Measurements from ENCODE around the gene SUSD4. TPM values are rescaled to one million over a fixed set of nuclear protein-coding genes. Genes with fewer than 3 reads are reported as not detected.

Gene SUSD4
- total and polyA plus RNA-seq, 10 of the 15 experiments (the other 5 are each of a cell fraction or from before 2014, with no cell fraction given): 0.13 to 1.1 (median 0.26) TPM; not detected in 3

DNA sequence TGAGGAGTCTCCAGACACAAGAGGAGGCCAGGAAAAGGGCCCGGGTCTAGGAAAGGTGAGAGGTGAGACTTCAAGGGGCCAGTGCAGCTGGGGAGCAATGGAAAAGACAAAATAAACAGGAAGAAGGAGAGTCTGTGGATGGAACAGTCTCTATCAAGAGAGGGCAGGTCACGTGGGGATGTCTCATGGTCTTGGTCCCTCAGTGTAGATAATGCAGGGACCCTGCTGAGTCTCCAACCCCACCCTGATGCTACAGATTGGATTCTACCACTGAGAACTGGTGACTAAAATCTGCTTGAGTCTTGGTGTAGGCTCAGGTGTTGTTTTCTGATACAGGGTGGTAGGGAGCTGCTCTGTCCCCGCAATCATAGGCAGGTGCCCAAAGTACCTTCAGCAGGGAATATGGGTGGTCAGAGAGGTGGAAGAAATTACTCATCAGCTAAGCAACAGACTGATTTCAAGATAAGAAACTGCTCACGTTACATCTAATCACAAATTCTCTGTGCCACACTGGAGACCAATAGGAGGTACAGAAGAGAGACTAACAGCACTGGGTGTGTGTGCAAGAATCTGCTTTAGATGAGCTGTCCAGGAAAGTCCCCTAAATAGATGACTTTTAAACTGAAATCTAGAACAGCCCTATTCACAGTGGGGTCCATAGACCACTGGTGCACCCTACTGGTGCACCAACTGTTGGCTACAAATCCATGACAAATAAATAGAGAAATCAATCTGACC is 119.4 kb downstream of the SUSD4 start:
- H3K4me2 ChIP-seq (ENCODE audit: control insufficient read depth, insufficient read depth): no peak overlapping the region
- no peak overlapping the region for H2AFZ ChIP-seq (ENCODE audit: control insufficient read depth, low read depth, low read length)
- 3% methylated on average over 4 of the region's 4 CpGs for WGBS (ENCODE audit: insufficient coverage, insufficient replicate concordance, low lambda C conversion rate, missing lambda C conversion rate)
- ChIA-PET POLR2A (interaction anchor here (0.9 to 2.2 kb wide), 3 partner anchors 101 to 111 kb away, joined by 3 to 11 read pairs (median 9); partner anchors contain the start of gene TLR5), RAD21 (ENCODE audit: unreplicated experiment) (interaction anchor here (0.7 to 5.4 kb wide), 15 partner anchors 11 to 312 kb away, joined by 3 to 83 read pairs (median 10); partner anchors contain the start of gene TLR5), SMC1A (ENCODE audit: uncharacterized antibody, unreplicated experiment) (interaction anchor here (0.7 to 12.3 kb wide), 22 partner anchors 10 to 512 kb away, joined by 3 to 218 read pairs (median 6); partner anchors contain the start of gene TLR5), CTCF (interaction anchor here (0.6 to 12.8 kb wide), 16 partner anchors 8 to 1123 kb away, joined by 3 to 406 read pairs (median 3); partner anchors contain the start of gene TLR5)
- DNase-seq (ENCODE audit: low read depth, low spot score): peak; percentile 30
- H3K36me3 ChIP-seq (ENCODE audit: control insufficient read depth in 2 of 2, insufficient read depth in 2 of 2, low read length in 1 of 2): no peaks in the 10 kb centered on the region
- H3K27me3 ChIP-seq (replicated peaks in 1 of 2; ENCODE audit: control insufficient read depth in 2 of 2, insufficient read depth in 2 of 2, low read length in 1 of 2): no peaks in the 10 kb centered on the region; a peak in 1 of 4 replicates
- no peaks in the 10 kb centered on the region for H4K20me1 ChIP-seq (ENCODE audit: control insufficient read depth, insufficient read depth)
- no peaks in the 10 kb centered on the region for H3K4me1 ChIP-seq (ENCODE audit: control insufficient read depth, insufficient read depth, low read length)
- no peaks in the 10 kb centered on the region for H3K9me3 ChIP-seq (replicated peaks; ENCODE audit: control insufficient read depth, insufficient read depth, low read length)
- no peak overlapping the region for H3K9ac ChIP-seq (ENCODE audit: control insufficient read depth, insufficient read depth, low read length)
- intact Hi-C loops (cut with micrococcal nuclease; ENCODE audit: unreplicated experiment): loop anchor here (1.0 to 5.0 kb wide), 8 partner anchors 54 to 452 kb away; partner anchors contain the start of gene TLR5
- H3K79me2 ChIP-seq (ENCODE audit: control insufficient read depth, insufficient read depth, low read length): no peaks in the 10 kb centered on the region
- peak; percentile 93 for ATAC-seq
- no peak for FAIRE-seq
- in situ Hi-C loops (cut with MboI): loop anchor here (5.0 kb wide), 1 partner anchor 102 kb away; the partner anchor contains the start of gene TLR5
- no peak overlapping the region for H3K27ac ChIP-seq (ENCODE audit: control insufficient read depth, insufficient read depth)
- no TSS peak for BruUV-seq (replicated peaks)
- H3K4me3 ChIP-seq: no peak overlapping the region
- TF ChIP-seq, protein P1, sequence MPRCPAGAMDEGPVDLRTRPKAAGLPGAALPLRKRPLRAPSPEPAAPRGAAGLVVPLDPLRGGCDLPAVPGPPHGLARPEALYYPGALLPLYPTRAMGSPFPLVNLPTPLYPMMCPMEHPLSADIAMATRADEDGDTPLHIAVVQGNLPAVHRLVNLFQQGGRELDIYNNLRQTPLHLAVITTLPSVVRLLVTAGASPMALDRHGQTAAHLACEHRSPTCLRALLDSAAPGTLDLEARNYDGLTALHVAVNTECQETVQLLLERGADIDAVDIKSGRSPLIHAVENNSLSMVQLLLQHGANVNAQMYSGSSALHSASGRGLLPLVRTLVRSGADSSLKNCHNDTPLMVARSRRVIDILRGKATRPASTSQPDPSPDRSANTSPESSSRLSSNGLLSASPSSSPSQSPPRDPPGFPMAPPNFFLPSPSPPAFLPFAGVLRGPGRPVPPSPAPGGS (IDR thresholded peaks at IDR 0.05; ENCODE audit: borderline replicate concordance, insufficient read depth, low read depth, low read length, poor library complexity, severe bottlenecking): no peak
- TF ChIP-seq RAD21 (IDR thresholded peaks at IDR 0.05; ENCODE audit: insufficient read depth, low read depth, low read length) (peak; percentile 66), FOS (IDR thresholded peaks at IDR 0.05; ENCODE audit: borderline replicate concordance, extremely low read depth, insufficient read length) (no peak), CHD4 (IDR thresholded peaks at IDR 0.05) (no peak), IRF3 (IDR thresholded peaks at IDR 0.05) (no peak), KLF5 (IDR thresholded peaks at IDR 0.05; ENCODE audit: partially characterized antibody) (no peak), MYC (IDR thresholded peaks at IDR 0.05; ENCODE audit: insufficient read depth, insufficient read length, insufficient replicate concordance, low read length, severe bottlenecking) (no peak), MXI1 (IDR thresholded peaks at IDR 0.05; ENCODE audit: low read depth, low read length) (no peak), ZBTB40 (IDR thresholded peaks at IDR 0.05; ENCODE audit: borderline replicate concordance) (no peak), EZH2 (IDR thresholded peaks at IDR 0.05; ENCODE audit: borderline replicate concordance, control insufficient read depth, low read depth, low read length) (no peak), EED (IDR thresholded peaks at IDR 0.05; ENCODE audit: low read depth) (no peak), USF2 (IDR thresholded peaks at IDR 0.05; ENCODE audit: borderline replicate concordance, low read depth, low read length) (no peak; the same call in 1 of the 2 replicates), CHD1 (IDR thresholded peaks at IDR 0.05; ENCODE audit: low read depth, low read length) (no peak), RUNX3 (IDR thresholded peaks at IDR 0.05; ENCODE audit: low read length) (0 out of 2 replicates have a peak, but pooled peaks have one; percentile 20)

All from GM12878 (cell line).